ENCODE data around the gene ACOT2.
A peak's percentile ranks its signal among the peaks of the same experiment; 100 is the strongest.

ACOT2 gene

GRCh38 chr14:73591690-73592449, 22.9 kb downstream of the ACOT2 start, which contains the start of gene ACOT4:
Gene ACOT4 (plus strand): TSS chr14:73591873. CDS start chr14:73591960, 87 bp downstream.
- Histone ChIP-seq H3K4me1 (ENCODE audit: insufficient read depth, low read length, severe bottlenecking) (peaks cover 17% of the 10 kb centered on the region), H3K4me2 (ENCODE audit: low read length) (peak within 1 kb of the TSS; percentile 76), H4K20me1 (ENCODE audit: insufficient read depth, low read length) (no peaks in the 10 kb centered on the region), H2AFZ (ENCODE audit: low read length) (peak within 1 kb of the TSS; percentile 30; the same call in 1 of the 2 replicates), H3K9me2 (ENCODE audit: low read depth, low read length) (no peaks in the 10 kb centered on the region), H3K27me3 (ENCODE audit: insufficient read depth, low read length) (no peaks in the 10 kb centered on the region), H3K79me2 (ENCODE audit: insufficient read depth, low read length) (no peaks in the 10 kb centered on the region), H3F3A (ENCODE audit: insufficient read depth, low read length) (no peaks in the 10 kb centered on the region; the same call in 1 of the 2 replicates), H3K36me3 (ENCODE audit: insufficient read depth, low read length) (no peaks in the 10 kb centered on the region), H3K9me3 (ENCODE audit: low read length) (no peaks in the 10 kb centered on the region), H3K4me3 (ENCODE audit: low read depth, low read length, poor library complexity, severe bottlenecking) (peak within 1 kb of the TSS; percentile 65), H3K9ac (ENCODE audit: low read length) (peak within 1 kb of the TSS; percentile 61; the same call in 1 of the 2 replicates), H3K27ac (ENCODE audit: low read depth, low read length, poor library complexity, severe bottlenecking) (no peak within 1 kb of the TSS)
- TF ChIP-seq EZH2 (IDR thresholded peaks at IDR 0.05; ENCODE audit: borderline replicate concordance, low read length): no peak
- no peak; the same call in 1 of the 2 replicates for TF ChIP-seq CTCF (IDR thresholded peaks at IDR 0.05; ENCODE audit: low read length)

DNA sequence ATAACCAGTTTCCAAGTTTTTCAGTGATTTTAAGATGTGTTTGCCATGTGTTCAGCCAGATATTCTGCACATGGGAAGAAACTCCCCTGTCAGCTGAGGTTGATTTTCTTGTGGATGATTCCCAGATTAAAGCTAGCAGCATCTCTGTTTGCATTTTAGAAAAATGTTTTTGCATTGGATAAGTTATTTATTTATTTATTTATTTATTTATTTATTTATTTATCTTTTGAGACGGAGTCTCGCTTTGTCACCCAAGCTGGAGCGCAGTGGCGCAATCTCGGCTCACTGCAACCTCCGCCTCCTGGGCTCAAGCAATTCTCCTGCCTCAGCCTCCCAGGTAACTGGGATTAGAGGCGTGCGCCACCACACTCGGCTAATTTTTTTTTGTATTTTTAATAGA, 25.5 kb downstream of the ACOT2 start:
- Histone ChIP-seq H3K9me3 (ENCODE audit: low read length) (no peaks in the 10 kb centered on the region), H3K27me3 (ENCODE audit: insufficient read depth, low read length) (no peaks in the 10 kb centered on the region), H3F3A (ENCODE audit: insufficient read depth, low read length) (no peaks in the 10 kb centered on the region; the same call in 1 of the 2 replicates), H3K27ac (ENCODE audit: low read depth, low read length, poor library complexity, severe bottlenecking) (no peak overlapping the region), H2AFZ (ENCODE audit: low read length) (no peak overlapping the region), H3K4me1 (ENCODE audit: insufficient read depth, low read length, severe bottlenecking) (peaks cover 17% of the 10 kb centered on the region), H3K9ac (ENCODE audit: low read length) (no peak overlapping the region), H3K79me2 (ENCODE audit: insufficient read depth, low read length) (no peaks in the 10 kb centered on the region), H3K36me3 (ENCODE audit: insufficient read depth, low read length) (no peaks in the 10 kb centered on the region), H3K4me2 (ENCODE audit: low read length) (no peak overlapping the region), H4K20me1 (ENCODE audit: insufficient read depth, low read length) (no peaks in the 10 kb centered on the region), H3K9me2 (ENCODE audit: low read depth, low read length) (no peaks in the 10 kb centered on the region), H3K4me3 (ENCODE audit: low read depth, low read length, poor library complexity, severe bottlenecking) (no peak overlapping the region)
- no peak for TF ChIP-seq CTCF (IDR thresholded peaks at IDR 0.05; ENCODE audit: low read length)
- TF ChIP-seq EZH2 (IDR thresholded peaks at IDR 0.05; ENCODE audit: borderline replicate concordance, low read length): no peak

DNA sequence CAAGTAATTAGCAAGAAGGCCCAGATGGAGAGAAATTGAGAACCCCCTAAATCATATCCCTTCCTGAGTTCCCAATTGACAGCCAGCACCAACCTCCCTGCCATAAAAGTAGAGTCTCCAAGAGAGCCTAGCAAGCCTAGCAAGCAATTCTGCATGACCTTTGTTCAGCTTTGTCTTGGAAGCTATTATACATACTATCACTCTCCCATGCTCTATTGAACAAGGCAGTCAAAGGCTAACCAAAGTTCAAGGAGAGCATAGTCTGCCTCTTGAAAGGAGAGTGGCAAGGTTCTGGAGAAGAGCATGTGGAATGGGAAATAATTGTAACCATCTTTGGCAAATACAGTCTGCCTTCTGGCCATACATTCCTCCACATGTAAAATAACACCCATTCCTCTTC, 30.5 kb downstream of the ACOT2 start:
- Histone ChIP-seq H3K9me3 (ENCODE audit: low read length) (no peaks in the 10 kb centered on the region), H3K4me2 (ENCODE audit: low read length) (no peak overlapping the region), H3K9ac (ENCODE audit: low read length) (no peak overlapping the region), H2AFZ (ENCODE audit: low read length) (no peak overlapping the region), H4K20me1 (ENCODE audit: insufficient read depth, low read length) (no peaks in the 10 kb centered on the region), H3K4me3 (ENCODE audit: low read depth, low read length, poor library complexity, severe bottlenecking) (no peak overlapping the region), H3K9me2 (ENCODE audit: low read depth, low read length) (no peaks in the 10 kb centered on the region), H3F3A (ENCODE audit: insufficient read depth, low read length) (no peaks in the 10 kb centered on the region), H3K27me3 (ENCODE audit: insufficient read depth, low read length) (no peaks in the 10 kb centered on the region), H3K79me2 (ENCODE audit: insufficient read depth, low read length) (no peaks in the 10 kb centered on the region), H3K27ac (ENCODE audit: low read depth, low read length, poor library complexity, severe bottlenecking) (no peak overlapping the region), H3K36me3 (ENCODE audit: insufficient read depth, low read length) (no peaks in the 10 kb centered on the region), H3K4me1 (ENCODE audit: insufficient read depth, low read length, severe bottlenecking) (no peaks in the 10 kb centered on the region)
- TF ChIP-seq CTCF (IDR thresholded peaks at IDR 0.05; ENCODE audit: low read length) (no peak), EZH2 (IDR thresholded peaks at IDR 0.05; ENCODE audit: borderline replicate concordance, low read length) (no peak)
